ENCODE measurements around the gene OOSP3.
"Not testable (repeated sequence)": the region's sequence is repeated elsewhere in the genome, so short reads cannot be mapped to it uniquely, and the experiment has no call there.

OOSP3 gene

DNA sequence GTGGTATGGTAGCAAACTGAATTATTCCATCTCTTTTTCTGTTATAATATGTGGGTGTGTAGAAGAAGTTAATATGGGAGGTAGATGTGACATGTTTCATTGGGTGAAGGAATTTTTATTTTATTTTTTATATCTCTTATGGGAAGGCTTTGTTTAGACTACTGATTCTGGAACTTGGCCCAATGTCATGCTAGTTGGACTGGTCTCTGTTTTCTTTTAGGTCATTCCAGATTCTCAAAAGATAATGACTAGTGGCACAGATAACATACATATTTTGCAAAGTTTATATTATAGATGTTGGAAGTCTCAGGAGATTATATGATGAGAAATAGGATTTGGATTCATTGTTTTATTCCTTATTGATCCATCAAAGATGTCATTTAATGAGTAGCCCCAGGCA is 1.3 kb upstream of the OOSP3 start:
- no peak for DNase-seq

- no peak for DNase-seq
Observed at GRCh38 chr11:59877784-59878183, 798 bp upstream of the OOSP3 start.

- DNase-seq: no peak
Observed at GRCh38 chr11:59879567-59879966, 985 bp downstream of the OOSP3 start.

- DNase-seq: no peak
Observed at GRCh38 chr11:59883597-59883996, 5.0 kb downstream of the OOSP3 start.

DNA sequence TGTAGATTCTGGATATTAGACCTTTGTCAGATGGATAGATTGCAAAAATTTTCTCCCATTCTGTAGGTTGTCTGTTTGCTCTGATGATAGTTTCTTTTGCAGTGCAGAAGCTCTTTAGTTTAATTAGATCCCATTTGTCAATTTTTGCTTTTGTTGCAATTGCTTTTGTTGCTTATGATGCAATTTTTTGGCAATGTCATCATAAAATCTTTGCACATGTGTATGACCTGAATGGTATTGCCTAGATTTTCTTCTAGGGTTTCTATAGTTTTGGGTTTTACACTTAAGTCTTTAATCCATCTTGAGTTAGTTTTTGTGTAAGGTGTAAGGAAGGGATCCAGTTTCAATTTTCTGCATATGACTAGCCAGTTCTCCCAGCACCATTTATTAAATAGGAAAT is 8.6 kb downstream of the OOSP3 start:
- not testable (repeated sequence) for DNase-seq

DNA sequence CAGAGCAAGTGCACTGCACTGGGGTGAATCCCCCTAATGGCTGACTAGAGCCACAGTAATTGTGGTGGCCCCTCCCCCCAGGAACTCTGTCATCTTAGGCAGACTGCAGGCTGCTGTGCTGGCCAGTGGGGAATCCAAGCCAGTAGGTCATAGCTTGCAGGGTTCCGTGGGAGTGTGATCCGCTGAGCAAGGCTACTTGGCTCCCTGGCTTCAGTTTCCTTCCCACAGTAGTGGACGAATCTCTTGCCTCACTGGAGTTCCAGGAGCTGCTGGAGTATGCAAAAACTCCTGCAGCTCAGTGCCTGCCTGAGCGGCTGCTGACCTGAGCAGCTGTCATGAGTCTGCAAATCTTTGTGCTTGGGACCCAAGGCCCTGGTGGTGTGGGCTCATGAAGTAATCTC is 13.2 kb downstream of the OOSP3 start:
- no peak for DNase-seq

DNA sequence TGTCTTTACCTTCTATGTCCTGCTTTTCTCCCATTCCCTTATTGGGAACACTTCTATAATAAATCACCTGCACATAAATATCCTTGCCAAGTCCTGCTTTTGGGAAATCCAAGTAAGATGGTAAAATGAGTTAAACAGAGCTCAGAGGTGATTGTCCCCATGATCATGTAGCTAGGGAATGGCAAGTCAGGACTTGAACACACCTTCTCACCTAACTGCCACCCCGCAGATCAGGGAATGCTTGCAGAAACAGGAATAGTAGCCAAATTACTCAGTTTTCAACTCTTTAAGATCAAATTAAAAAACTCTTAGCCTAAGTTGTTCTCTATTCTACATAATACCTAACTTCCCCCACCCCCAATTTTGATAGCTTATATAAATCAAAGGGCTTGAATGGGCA is 16.0 kb downstream of the OOSP3 start:
- DNase-seq: no peak

- DNase-seq: no peak
Observed at GRCh38 chr11:59898046-59898445, 19.5 kb downstream of the OOSP3 start.

DNA sequence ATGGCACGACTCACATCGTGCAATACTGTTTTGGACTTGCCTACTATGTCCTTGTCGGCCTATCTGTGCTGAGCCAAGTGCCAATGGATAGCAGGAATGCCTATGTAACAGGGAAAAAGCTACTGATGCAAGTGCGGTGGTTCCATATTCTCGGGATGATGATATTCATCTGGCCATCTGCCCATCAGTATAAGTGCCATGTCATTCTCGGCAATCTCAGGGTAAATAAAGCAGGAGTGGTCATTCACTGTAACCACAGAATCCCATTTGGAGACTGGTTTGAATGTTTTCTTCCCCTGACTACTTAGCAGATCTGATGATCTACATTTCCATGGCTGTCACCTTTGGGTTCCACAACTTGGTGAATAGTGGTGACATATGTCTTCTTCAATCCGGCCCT is 20.1 kb downstream of the OOSP3 start:
- no peak for DNase-seq

GRCh38 chr11:59899532-59899931 is 20.9 kb downstream of the OOSP3 start:
- DNase-seq: no peak

DNA sequence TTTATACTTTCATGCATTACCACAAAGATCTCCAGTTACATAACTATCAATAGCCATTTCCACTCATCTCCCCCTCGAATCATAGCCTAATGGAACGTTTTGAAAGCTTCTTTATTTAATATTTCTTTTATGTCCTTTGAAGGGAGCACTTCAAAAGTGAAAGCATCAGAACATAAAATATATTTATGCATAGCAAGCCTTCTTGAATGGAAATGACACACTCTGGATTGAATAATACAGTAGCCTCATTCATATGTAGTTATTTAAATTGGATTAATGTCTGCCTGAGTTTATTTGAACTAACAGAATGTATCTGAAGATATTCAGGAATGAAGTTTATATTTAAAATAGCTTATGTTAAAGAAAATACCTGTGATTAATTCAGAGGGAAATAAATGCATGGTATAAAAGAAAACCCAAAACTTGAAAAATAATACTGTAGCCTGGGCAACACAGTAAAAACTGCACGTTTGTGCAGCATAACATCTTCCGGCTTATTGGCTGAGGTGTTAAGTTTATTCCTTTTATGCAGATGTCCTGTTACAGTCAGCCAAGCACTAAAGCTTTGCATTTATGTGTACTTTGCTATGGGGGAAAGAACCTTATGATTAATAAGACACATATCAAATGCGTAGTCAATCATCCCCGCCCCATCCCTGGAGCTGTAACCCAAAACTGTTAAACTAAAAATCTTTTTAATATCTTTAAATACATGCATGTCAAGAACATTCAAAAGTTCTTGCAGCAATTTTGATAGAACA is 22.0 kb downstream of the OOSP3 start:
- DNase-seq: no peak

- DNase-seq: no peak
Observed at GRCh38 chr11:59901306-59901705, 22.7 kb downstream of the OOSP3 start.

DNA sequence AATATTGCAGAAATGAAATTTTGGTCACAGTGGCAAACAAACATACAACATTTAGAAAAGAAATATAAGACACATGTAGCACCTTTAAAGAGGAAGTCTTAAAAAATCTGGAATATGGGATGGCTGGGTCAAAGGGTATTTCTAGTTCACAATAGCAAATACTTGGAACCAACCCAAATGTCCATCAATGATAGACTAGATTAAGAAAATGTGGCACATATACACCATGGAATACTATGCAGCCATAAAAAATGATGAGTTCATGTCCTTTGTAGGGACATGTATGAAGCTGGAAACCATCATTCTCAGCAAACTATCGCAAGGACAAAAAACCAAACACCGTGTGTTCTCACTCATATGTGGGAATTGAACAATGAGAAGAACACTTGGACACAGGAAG is 25.0 kb downstream of the OOSP3 start:
- not testable (repeated sequence) for DNase-seq

- DNase-seq: no peak
Observed at GRCh38 chr11:59918480-59918879, 39.9 kb downstream of the OOSP3 start.

DNA sequence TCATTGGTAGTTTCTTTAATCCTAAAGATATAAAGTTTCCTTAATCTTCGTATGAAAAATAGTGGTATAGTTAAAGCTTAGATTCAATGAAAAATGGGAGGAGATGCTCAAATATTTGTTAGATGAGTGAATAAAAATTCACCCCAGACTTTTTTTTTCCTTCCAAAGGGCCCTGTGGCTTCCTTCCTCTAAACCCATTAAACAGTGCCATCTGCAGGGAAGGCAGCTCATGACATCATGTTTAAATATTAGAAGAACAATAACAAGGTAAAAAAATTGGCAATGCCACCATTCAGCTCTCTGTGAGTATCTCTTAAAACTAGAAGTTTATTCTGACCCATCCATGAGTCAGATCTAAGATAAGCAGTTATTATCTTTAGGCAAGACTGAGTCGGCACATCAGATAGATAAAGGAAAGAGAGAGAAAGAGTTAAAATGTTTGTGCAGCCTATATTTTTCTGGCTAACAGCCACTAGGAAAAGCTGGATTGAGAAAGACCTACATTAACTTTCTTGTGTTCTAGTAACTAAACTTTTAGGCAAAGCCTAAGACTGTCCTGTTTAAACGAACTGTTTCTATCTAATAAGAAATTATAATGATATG is 40.5 kb downstream of the OOSP3 start:
- DNase-seq: no peak

DNA sequence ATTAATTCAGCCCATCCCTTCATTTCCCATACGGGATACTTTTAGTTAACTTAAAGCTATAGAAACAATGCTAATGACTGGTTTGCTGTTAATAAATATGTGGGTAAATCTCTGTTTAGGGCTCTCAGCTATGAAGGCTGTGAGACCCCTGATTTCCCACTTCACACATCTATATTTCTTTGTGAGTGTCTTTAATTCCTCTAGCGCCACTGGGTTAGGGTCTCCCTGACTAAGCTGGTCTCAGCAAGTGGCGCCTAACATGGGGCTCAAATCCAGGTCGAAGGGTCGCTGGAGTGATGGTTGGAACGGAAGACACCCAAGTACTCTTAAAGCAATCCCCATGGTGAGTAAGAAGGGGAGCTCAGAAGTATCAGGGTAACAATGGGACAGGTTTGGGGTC is 45.2 kb downstream of the OOSP3 start:
- DNase-seq: no peak

DNA sequence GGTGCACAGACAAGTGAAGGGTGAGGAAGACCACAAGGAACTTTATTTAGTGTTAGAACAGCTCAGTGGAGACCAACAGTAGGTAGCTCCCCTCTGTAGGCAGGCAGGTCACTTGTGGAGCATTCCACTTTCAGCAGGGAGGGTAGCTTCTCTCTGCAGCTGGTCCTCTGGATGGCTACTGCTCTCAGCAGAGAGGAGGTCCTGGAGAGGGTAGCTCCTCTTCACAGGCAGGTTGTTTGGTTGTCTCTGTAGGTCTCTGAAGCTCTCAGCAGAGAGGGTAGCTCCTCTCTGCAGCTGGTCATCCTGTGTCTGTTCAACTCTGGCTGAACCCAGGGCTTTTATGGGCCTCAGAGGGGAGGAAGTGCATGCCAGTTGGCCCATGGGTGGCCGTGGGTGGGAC is 53.1 kb downstream of the OOSP3 start:
- no peak for DNase-seq

- DNase-seq: no peak
Observed at GRCh38 chr11:59938132-59938531, 59.5 kb downstream of the OOSP3 start, which contains the start of gene OOSP1. OOSP1 (plus strand) TSS chr11:59938432; CDS start chr11:59938455, 23 bp downstream.

DNA sequence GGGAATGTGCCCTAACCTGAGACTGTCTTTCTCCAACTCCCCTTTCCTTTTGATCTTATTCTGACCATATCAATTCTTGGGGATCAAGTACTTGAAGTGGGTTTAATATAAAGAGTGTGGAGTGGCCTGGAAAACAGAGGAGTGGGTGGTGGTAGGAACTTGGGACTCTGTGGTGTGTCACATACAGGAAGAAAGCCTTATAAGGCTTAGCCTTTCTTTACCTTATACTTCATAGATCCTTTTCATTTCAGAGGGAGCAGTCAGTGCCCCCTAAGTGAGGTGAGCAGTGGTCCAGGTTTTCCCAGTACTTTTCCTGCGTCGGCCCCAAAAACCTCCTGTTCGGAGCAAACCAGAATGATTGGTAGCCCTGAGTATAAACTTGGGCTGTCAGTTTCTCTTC is 60.1 kb downstream of the OOSP3 start:
- DNase-seq: no peak

GRCh38 chr11:59939482-59939881 is 60.9 kb downstream of the OOSP3 start:
- no peak for DNase-seq

DNA sequence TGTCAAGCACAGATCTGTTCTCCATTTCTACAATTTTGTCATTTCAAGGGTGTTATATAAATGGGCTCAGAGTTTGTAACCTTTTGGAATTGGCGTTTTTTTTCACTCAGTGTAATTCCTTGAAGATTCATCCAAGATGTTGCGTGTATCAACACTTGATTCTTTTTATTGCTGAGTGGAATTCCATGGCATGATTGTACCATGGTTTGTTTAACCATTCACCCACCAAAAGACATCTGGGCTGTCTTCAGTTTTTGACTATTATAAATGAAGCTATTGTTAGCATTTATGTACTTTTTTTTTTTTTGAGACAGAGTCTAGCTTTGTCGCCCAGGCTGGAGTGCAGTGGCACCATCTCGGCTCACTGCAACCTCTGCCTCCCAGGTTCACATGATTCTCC is 62.5 kb downstream of the OOSP3 start:
- no peak for DNase-seq

DNA sequence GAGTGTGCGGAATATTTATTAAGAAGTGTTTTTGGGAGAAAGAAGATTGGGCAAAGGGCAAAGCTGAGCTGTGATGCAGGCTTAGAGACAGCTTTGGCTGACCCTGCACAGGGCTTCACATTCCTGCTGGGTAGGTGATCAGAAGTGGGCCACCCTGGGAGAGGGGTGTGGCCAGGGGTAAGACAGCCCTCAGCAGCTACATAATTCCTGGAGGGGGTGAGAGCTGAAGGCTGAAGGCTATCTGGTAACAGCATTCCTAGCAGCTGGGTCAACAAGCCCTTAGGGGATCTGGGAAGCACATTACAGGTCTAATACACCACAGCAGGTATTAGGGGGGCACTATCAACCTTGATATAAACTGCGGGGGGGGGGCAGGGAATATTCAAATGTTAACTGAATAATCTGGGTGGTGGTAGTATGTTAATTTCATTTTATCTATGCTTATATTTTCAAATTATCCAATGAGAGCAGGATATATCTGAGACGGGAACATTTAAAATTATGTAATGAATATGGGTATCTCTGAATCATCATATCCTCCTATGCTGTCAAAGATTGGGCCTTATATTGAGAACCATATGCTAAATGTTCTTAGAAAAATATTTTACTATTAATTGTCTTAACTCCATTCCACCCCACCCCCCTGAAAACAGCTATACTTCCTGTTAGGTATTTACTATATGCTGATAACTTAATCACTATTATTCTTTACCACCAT is 65.6 kb downstream of the OOSP3 start:
- DNase-seq: no peak

GRCh38 chr11:59944720-59945119 is 66.1 kb downstream of the OOSP3 start:
- no peak for DNase-seq
